GM19463 (cell line): ENCODE measurements around the gene ABI1.

Experiments
- ATAC-seq: cut with Tn5 transposase; IDR thresholded peaks from one replicate; pipeline ENCODE4 v1.9.1; 2021; ENCODE audit warnings: mild to moderate bottlenecking, moderate library complexity; ENCODE audit not compliant: unreplicated experiment

ABI1 gene

DNA sequence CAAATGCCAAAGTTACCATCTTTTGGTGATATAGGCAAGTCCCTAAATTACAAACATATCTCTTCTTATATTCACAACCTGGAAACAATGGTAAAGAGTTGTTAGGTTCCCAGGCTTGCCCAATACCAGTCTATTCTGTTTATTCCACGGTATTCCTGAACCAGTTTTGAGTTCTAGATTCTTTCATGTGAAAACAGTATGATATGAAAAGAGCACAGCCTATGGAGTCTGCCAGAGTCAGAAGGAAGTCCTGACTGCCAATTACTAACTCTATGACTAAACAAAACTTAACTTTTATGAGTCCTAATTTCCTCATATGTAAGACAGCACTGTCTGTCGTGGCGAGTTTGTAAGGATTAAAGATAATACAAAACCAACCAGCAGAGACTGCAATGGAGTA lies 5.6 kb downstream of the ABI1 start:
- ATAC-seq, result no peak

DNA sequence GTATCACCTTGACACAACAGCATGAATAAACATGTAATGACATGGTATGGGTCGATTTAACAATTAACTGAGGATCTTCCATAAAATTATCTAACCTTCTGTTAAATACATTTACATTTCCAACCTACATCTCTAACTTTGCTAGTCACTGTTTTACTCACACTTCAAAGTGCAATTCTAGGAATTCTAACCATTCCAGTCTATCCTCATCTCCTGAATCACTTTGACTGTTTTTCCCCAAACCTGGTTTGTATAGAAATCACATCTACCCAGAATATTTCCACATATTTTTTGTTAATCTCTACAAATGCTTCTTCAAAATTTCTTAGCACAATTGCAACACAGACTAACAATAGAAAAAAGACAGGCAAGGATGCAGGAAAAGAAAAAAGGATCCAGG lies 6.2 kb downstream of the ABI1 start:
- ATAC-seq, result no peak

DNA sequence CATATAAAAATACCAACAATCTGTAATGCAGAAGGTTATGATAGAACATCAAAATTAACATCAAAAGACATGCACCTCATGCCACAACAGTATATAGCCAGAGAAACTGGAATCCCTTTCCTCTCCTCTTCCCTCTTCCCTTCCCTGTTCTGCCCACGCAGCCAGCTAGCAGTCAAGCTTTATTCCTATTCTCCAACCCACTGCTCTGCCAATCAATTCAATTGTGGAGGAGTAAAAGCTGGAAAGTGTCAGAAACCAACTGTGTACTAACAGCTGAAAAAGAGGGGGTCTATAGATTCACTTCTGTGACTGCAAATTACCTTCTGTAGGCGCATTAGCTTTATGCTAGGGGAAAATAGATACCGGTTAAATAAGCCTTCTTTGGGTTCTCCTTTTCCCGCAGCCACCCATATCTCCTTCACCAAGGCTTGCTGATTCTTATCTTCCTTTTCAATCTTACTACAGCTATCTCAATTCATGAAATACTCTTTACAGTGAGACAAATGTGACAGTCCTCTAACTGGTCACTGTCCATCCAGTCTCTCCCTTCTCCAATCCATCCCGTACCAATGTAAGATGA lies 16.3 kb downstream of the ABI1 start:
- ATAC-seq, result no peak

DNA sequence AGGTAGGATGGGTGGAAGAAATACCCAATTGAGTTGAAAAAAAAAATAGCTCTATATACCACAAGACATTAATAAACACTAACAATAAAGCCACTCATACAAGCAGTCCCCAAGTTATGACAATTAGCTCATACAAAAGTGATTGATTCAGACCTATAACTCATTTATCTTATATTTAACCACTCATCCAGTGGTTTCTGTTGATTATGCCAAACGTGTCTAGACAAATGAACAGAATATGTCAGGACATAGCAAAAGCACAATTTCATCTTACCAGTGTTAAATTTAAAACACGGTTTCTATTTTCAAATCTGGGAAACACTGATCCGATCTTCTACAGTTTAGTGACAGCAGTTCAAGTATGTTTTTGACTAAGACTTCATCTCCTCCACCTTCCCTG lies 17.0 kb downstream of the ABI1 start:
- no peak for ATAC-seq

DNA sequence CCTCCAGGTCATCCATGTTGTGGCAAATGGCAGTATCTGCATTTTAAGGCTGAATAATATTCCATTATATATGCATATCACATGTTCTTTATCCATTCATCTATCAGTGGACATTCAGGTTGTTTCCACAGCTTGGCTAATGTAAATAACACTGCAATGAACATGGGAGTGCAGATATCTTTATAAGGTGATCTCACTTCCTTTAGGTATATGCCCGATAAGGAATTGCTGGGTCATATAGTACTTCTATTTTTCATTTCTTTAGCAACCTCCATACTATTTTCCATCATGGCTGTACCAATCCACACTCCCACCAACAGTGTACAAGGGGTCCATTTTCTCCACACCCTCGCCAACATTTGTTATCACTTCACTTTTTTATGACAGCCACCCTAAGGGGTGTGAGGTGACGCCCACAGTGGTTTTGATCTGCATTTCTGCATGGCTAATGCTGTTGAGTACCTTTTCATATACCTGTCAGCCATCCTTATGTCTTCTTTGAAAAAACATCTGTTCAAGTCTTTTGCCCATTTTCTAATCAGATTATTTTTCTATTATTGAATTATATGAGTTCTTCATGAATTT lies 18.9 kb downstream of the ABI1 start:
- no peak for ATAC-seq

DNA sequence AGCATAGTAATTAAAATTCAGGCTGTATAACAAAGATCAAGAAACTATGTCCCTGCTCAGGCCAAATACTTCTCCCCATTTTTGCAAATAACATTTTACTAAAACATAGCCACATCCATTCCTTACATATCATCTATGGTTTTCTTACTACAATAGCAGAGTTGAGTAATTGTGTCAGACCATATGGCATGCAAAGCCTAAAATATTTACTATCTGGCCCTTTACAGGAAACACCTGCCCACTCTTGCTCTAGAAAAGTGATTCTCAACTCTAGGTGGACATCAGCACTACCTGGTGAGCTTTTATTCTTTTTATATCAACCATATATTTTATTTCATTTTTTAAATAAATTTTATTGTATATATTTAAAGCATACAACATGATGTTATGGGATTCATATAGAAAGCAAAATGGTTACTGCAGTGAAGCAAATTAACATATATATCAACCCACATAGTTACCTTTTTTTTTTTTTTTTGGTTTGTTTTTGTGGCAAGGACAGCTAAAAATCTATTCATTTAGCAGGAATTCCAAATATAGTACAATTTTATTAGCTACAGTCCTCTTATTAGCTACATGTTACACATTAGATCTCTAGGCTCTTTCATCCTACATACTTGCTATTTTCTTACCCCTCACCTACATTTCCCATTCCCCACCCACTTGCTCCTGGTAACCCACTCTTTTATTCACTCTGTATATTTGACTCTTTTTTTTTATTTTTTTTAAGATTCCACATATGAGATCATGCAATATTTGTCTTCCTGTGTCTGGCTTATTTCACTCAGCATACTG lies 19.6 kb downstream of the ABI1 start:
- ATAC-seq, result no peak

DNA sequence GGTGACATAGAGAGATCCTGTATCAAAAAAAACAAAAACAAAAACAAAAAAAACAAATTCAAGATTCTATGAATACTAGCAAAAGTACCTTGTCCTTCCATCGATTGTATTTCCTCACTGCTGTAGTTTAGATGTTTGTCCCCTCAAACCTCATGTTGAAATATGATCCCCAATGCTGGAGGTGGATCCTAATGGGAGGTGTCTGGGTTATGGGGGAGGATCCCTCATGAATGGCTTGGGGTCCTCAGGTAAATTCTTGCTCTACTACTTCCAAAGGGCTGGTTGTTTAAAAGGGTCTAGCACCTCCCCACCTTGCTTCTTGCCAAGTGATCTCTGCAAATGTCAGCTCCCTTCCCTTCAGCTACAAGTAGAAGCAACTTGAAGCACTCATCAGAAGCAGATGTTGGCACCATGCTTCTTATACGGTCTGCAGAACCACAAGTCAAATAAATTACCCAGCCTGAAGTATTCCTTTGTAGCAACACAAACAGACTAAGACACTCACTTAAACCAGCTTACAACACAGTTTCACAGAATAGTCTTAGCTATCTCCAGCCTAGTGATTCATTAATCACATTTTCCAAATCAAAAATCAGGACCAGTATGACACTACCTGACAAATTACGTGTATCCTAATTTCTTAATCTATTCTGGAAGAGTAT lies 20.7 kb downstream of the ABI1 start:
- ATAC-seq, result no peak

DNA sequence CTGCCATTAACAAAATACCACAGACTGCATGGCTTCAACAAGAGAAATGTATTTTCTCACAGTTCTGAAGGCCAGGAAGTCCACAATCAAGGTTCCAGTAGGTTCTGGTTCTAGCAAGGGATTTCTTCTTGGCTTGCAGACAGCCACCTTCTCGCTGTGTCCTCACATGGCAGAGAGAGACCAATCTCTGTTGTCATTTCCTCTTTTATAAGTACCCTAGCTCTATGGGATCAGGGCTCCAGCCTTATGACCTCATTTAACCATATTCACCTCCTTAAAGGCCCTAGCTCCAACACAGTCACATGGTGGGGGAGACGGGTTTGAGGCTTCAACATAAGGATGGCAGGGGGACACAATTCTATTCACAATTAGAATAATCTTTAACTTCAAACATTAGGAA lies 23.6 kb downstream of the ABI1 start:
- ATAC-seq, result no peak

DNA sequence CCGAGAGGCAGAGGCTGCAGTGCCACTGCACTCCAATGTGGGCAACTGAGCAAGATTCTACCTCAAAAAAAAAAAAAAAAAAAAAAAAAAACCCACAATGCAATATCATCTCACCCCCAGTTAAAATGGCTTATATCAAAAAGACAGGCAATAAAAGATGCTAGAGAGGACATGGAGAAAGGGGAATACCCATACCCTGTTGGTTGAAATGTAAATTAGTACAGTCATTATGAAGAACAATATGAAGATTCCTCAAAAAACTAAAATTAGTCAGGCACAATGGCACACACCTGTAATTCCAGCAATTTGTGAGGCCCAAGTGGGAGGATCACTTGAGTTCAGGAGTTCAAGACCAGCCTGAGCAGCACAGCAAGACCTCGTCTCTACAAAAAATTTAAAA lies 25.7 kb downstream of the ABI1 start:
- ATAC-seq, result no peak

DNA sequence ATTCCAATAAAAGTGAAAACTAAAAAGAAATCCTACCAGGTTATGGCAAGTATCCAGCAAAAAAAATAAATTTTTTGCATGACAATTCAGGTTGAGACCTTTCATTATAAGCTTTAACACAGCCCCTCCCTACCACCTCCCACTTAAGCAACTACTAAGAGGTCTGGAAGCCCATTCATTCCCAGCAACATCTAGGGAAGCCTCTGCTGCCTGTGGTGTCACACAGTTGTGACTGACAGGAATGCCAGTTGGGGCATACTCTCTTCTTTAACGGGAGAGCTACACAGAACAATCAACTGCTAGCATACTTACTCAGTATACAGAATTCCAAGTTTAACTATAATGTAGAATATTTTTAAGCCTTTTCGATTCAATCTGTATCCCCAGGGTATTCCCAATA lies 27.8 kb downstream of the ABI1 start:
- no peak for ATAC-seq

DNA sequence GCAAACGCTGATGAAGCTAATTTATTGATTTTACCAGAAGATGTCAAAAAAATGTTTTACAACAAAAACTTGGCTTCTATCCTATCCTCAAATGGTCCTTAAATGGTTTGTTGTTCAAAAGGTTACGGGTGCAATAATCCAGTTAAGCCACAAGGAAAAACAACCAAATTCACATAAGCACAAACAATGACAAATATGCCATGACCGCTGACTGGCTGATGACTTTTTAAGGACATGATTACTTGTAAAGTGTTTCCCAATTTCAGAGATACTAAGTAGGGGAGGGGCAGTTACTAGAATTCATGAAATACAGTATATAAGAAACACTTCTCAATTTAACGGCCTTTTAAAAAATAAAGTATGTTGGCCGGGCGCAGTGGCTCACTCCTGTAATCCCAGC lies 28.8 kb downstream of the ABI1 start:
- ATAC-seq, result no peak

DNA sequence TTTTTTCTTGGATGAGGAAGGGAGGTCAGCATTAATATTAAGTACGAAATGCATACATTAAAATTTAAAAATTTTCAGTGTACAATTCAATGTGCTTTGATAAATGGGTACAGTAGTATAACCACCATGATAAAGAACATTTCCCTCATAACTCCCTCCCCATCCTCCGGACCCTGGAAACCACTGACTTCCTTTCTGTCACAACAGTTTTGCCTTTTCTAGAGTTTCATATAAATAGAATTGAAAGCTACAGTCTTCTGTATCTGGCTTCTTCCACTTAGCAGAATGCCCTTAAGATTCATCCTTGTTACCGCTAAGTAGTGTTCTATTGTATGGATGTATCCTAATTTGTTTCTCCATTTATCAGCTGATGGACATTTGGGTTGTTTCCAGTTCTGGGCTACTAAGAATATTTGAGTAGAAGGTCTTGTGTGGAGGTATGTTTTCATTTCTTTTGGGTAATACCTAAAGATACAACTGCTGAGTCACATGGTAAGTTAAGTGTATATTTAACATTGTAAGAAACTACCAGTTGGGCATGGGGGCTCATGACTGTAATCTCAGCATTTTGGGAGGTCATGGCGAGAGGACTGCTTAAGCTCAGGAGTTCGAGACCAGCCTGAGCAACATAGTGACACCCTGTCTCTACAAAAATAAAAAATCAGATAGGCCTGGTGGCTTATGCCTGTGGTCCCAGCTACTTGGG lies 30.8 kb downstream of the ABI1 start:
- ATAC-seq, result no peak

DNA sequence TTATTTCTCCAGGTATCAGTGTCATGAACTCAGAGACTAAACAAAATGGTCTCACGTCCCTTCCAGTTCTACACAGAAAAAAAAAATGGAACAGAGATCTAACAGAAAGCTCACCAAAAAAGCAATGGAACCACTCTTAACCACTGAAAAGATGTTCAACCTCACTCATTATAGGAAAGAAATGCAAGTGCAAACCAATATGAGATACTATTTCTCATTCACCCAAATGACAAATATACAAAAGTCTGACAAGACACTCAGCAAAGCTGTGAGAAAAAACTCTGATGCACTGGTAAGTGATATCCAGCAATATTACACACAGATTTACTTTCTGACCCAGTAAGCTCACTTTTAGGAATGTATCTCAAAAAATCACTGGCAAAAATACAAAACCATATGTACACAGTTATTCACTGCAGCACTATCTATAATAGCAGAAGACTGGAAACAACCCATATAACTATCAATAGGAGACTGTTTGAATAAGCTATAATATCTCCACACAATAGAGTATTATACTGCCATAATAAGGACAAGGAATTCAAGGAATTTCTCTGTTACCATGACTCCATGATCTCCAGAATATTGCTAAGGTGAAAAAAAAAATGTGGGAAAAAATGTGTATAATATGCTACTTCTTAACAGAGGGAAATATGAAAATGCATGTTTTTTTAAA lies 36.6 kb downstream of the ABI1 start:
- ATAC-seq, result no peak

DNA sequence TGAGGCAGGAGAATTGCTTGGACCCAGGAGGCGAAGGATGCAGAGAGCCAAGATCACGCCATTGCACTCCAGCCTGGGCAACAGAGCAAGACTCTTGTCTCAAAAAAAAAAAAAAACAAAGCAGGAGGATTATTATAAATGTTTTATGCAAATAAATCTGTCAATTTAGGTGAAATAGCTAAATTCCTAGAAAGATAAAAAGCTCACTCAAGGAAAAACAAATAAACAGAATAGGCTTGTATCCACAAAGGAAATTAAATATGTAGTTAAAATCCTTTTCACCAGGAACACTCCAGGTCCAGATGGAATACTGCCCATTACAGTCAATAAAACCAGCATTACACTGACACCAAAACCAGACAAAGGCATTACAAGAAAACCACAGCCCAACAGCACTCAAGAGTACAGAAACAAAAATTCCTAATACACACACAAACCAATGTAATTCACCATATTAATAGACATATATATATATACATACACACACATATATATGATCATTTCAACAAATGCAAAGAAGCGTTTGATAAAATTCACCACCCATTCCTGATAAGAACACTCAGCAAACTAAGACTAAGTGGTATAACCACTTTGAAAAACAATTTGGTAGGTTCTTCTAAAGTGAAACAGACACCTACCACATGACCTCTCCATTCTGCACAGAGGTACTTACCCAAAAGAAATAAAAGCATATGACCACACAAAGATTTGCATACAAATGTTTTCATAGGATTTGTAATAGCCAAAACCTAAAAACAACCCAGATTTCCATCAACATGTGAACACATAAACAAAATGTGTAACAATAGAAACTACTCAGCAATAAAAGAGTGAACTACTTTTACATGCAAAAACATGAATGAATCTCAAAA lies 38.8 kb downstream of the ABI1 start:
- no peak for ATAC-seq

DNA sequence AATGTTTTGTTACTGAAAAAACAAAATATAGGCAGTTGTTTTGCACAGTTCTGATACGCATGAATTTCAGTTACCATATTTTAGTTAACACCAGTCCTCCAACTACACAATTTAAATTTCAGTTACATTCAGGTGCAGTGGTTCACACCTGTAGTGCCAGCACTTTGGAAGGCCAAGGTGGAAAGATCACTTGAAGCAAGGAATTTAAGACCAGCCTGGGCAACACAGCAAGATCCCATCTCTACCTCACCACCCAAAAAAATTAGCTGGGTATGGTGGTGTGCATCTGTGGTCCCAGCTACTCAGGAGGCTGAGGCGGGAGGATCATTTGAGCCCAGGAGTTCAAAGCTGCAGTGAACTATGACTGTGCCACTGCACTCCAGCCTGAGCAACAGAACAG lies 45.3 kb downstream of the ABI1 start:
- no peak for ATAC-seq

DNA sequence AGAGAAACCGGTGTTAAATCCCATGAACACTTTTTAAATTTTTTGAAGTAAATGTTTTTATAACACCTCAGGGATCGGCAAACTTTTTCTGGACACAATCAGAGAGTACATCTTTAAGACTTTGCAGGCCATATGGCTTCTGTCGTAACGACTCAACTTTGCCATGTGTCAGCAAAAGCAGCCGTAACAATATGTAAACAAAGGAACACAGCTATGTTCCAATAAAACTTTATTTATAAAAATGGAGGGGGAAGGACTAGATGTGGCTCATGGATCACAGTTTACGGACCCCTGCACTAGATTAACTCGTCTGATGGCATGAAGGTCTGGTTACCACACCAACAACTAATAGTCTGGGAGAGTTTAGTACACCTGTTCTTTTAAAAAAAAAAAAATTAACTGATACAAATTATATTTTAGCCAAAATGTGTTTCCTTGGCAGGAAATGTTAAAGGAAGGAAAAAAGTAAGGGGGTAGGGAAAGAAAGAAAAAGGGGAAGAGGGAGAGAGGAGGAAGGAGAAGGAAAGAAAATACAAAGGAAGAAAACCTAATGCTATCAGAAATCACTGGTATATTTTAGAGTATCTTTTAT lies 50.2 kb downstream of the ABI1 start:
- no peak for ATAC-seq

DNA sequence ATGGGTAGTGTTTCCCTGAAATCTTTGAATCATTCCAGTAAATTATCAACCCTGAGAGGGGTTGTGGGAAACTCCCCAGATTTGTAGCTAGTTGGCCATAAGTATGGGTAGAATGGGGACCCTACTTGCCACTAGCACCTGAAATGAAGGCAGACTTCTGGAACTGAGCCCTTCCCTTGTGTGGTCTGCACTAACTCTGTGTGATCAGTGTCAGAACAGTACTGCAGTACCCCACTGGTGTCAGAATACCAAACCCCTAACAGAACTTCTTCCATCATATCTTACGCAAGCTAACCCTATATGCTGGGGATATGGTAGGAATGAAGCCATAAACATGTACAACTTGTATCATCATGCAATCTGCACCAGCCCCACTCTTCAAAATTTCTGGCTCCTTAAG lies 50.8 kb downstream of the ABI1 start:
- no peak for ATAC-seq

DNA sequence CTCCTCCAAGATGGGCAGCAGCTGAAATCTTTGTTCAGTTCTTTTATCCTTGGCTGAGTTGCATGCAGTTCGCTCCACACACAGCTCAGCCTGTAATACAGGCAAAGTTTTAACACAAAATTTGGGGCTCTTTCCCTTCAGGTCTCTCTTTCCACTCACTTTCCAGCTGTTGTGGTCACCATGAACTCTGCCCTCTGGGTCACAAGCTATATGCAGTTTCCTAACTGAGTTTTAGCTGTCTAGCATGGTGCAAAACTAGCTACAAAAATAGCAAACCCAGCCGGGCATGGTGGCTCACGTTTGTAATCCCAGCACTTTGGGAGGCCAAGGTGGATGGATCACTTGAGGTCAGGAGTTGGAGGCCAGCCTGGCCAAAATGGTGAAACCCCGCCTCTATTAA lies 53.2 kb downstream of the ABI1 start:
- no peak for ATAC-seq

DNA sequence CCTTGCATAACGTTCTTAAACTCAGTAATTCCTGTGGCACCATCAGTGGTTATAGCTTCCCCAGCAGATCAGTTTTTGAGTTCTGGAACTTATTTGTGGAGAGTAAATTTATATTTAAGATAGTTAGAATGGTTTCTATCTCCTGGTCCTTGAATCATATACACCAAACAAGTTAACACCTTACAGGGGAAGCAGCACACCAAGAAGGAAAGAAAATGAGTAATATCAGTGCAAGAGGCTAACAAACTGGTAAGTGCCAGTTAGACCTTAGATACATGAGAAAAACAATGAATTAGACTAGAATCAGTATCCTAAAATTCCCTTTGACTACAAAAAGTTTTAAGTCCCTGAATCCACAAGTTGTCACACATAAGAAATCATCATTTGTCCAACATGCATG lies 54.2 kb downstream of the ABI1 start:
- no peak for ATAC-seq
